NB4 (cell line): Measurements from ENCODE around the gene LRRC26.
A peak's percentile ranks its signal among the peaks of the same experiment; 100 is the strongest.

Source experiments
- DNase-seq: peaks from one replicate; pipeline ENCODE4 v3.0.0; 2010; ENCODE audit warnings: low read depth
- H3K4me3 ChIP-seq: one replicate; pipeline ENCODE4 v1.5.1; 2011; ENCODE audit warnings: mild to moderate bottlenecking, low read depth, low read length, moderate library complexity
- CTCF ChIP-seq: IDR thresholded peaks from one replicate; pipeline ENCODE4 v1.5.1; 2012; ENCODE audit warnings: low read depth, low read length
- MAX ChIP-seq: IDR thresholded peaks from 2 replicates; pipeline ENCODE4 v1.6.1; 2011; ENCODE audit warnings: low read depth, low read length
- MYC ChIP-seq: IDR thresholded peaks from 2 replicates; pipeline ENCODE4 v1.6.1; 2011; ENCODE audit warnings: low read depth, low read length
- POLR2A ChIP-seq: IDR thresholded peaks from 2 replicates; pipeline ENCODE4 v1.6.1; 2011; ENCODE audit warnings: mild to moderate bottlenecking; ENCODE audit not compliant: insufficient read length; ENCODE audit errors: extremely low read depth

LRRC26 gene

GRCh38 chr9:137148242-137148641, 21.6 kb downstream of the LRRC26 start:
- no peak for TF ChIP-seq POLR2A
- TF ChIP-seq CTCF: no peak
- TF ChIP-seq MYC: no peak
- no peak for TF ChIP-seq MAX
- DNase-seq: no peak
- no peak overlapping the region for H3K4me3 ChIP-seq

GRCh38 chr9:137147793-137148160, 22.1 kb downstream of the LRRC26 start:
- TF ChIP-seq MYC (no peak), CTCF (no peak), POLR2A (no peak), MAX (no peak)
- DNase-seq: no peak
- H3K4me3 ChIP-seq: no peak overlapping the region

GRCh38 chr9:137147091-137147792, 22.6 kb downstream of the LRRC26 start:
- TF ChIP-seq CTCF (no peak), MAX (peak; percentile 10; the same call in 1 of the 2 replicates), MYC (no peak), POLR2A (no peak)
- H3K4me3 ChIP-seq: no peak overlapping the region
- DNase-seq: no peak

- H3K4me3 ChIP-seq: no peak overlapping the region
- no peak for TF ChIP-seq MYC
- TF ChIP-seq POLR2A: no peak
- TF ChIP-seq CTCF: no peak
- no peak for TF ChIP-seq MAX
- no peak for DNase-seq
These were observed 23.3 kb downstream of the LRRC26 start for GRCh38 chr9:137146527-137146918.

GRCh38 chr9:137145731-137146526, 23.9 kb downstream of the LRRC26 start:
- TF ChIP-seq POLR2A: no peak
- TF ChIP-seq MYC: no peak
- no peak for TF ChIP-seq MAX
- no peak for TF ChIP-seq CTCF
- no peak overlapping the region for H3K4me3 ChIP-seq
- no peak for DNase-seq
